Activated T-cell treated with anti-CD3 and anti-CD28 coated beads for 24 hours (primary cell): Measurements from ENCODE around the gene TMEM87B.

Source experiments
- DNase-seq: peaks from one replicate; pipeline ENCODE4 v3.0.0-alpha.2; 2020; ENCODE audit warnings: low read depth

The TMEM87B gene

GRCh38 chr2:112054847-112055729 lies at the start of gene TMEM87B:
Gene TMEM87B, plus strand, starts transcription at chr2:112055269. Its CDS starts 323 bp downstream, at chr2:112055592.
- DNase-seq: peak; percentile 93

GRCh38 chr2:112005406-112006075 lies 49.5 kb upstream of the TMEM87B start:
- DNase-seq: no peak

- DNase-seq: no peak
These were observed 49.0 kb upstream of the TMEM87B start for GRCh38 chr2:112006076-112006410.

- no peak for DNase-seq
These were observed 47.6 kb upstream of the TMEM87B start for GRCh38 chr2:112007493-112007892.

- no peak for DNase-seq
These were observed 46.1 kb upstream of the TMEM87B start for GRCh38 chr2:112008910-112009485.

- DNase-seq: no peak
These were observed 44.3 kb upstream of the TMEM87B start for GRCh38 chr2:112010751-112011150.

- DNase-seq: no peak
These were observed 42.5 kb upstream of the TMEM87B start for GRCh38 chr2:112012556-112012955.

- no peak for DNase-seq
These were observed 36.2 kb upstream of the TMEM87B start for GRCh38 chr2:112018846-112019245.

- DNase-seq: no peak
These were observed 35.5 kb upstream of the TMEM87B start for GRCh38 chr2:112019569-112019982.

GRCh38 chr2:112020561-112020960 lies 34.5 kb upstream of the TMEM87B start:
- DNase-seq: no peak

GRCh38 chr2:112021290-112021689 lies 33.8 kb upstream of the TMEM87B start:
- DNase-seq: no peak

GRCh38 chr2:112021781-112022231 lies 33.3 kb upstream of the TMEM87B start:
- DNase-seq: no peak

GRCh38 chr2:112023707-112024106 lies 31.4 kb upstream of the TMEM87B start:
- DNase-seq: no peak

- DNase-seq: no peak
These were observed 30.8 kb upstream of the TMEM87B start for GRCh38 chr2:112024231-112024630.

GRCh38 chr2:112024896-112025491 lies 30.1 kb upstream of the TMEM87B start:
- no peak for DNase-seq

GRCh38 chr2:112026509-112026908 lies 28.6 kb upstream of the TMEM87B start:
- no peak for DNase-seq

- no peak for DNase-seq
These were observed 27.3 kb upstream of the TMEM87B start for GRCh38 chr2:112027767-112028166.

- DNase-seq: no peak
These were observed 25.9 kb upstream of the TMEM87B start for GRCh38 chr2:112029164-112029563.

- no peak for DNase-seq
These were observed 23.4 kb upstream of the TMEM87B start for GRCh38 chr2:112031473-112032223.

GRCh38 chr2:112032224-112032586 lies 22.9 kb upstream of the TMEM87B start:
- no peak for DNase-seq

- DNase-seq: no peak
These were observed 22.2 kb upstream of the TMEM87B start for GRCh38 chr2:112032689-112033465.
